GM18873 (cell line): ENCODE data around the gene MGAT5.

Experiments
- ATAC-seq: cut with Tn5 transposase; IDR thresholded peaks from one replicate; pipeline ENCODE4 v1.9.1; 2021; ENCODE audit warnings: mild to moderate bottlenecking, moderate library complexity, moderate number of reproducible peaks; ENCODE audit not compliant: unreplicated experiment, low FRiP score

MGAT5 gene

DNA sequence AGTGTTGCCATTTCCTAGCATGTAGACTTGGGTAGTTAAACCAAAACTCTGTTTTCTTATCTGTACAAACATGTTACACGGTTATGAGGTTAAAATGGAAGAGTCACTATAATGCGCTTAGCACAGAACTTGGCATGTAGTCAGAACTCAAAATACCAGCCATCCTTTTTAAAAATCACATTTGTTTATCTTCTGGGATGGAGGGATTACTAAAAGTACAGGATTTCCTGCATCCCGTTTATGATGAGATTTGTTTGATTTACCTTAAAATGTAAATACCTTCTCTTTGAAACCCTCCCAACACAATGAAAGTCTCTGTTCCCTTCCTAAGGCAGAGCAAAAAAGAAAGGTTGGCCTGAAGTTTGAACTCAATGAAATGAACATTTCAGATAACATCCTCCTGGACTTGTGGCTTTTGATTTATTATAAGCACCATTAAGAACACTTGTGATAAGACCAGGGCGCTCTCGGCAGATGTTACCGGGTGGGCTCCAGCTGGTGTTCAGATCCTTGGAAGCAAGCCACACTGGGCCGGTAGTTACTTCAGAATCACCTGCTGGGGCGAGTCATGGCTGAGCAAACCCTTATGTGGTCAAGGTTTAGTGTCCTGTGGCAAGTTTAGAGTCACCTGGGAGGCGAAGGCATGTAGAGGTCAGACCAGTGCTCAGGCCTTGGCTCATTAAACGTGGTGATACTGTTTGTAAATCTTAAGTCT, 105.7 kb downstream of the MGAT5 start:
- no peak for ATAC-seq

DNA sequence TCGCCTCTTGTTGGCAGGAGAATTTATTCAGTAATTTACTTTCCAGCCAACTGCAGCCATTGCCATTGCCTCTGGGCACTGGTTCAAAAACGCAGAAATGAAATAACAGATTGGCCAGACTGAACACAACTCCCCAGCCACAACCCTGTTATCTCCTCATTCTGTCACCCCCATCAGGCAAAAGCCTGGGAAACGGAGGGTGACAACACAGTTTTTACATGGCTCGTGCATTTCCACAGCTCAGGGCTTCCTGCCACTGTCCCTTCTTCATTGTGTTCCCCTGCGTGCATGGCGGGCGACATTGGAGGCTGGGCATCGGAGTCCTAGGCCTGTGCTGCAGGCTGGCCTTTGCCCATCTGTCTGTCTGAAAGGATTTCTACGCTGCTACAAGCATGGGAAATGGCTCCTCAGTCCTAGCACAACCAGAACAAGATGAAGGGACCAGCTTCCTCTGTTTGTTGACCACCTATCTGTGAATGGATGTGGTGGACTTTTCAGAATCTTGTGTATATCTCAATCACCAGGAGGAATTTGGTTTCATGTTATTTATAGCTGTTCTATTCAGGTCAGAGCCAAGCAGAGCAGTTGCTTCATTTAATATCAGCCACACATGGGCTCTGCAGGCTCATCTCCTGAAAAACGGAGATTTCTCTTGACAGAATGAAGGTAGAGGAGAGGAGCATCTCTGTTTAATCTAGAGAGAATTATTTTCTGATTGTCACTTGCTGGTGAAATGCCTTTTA, 107.0 kb downstream of the MGAT5 start:
- no peak for ATAC-seq

GRCh38 chr2:134361648-134362047, 107.8 kb downstream of the MGAT5 start:
- no peak for ATAC-seq

GRCh38 chr2:134362152-134362668, 108.3 kb downstream of the MGAT5 start:
- ATAC-seq: no peak

- no peak for ATAC-seq
These were observed 108.9 kb downstream of the MGAT5 start for GRCh38 chr2:134362740-134363139.

DNA sequence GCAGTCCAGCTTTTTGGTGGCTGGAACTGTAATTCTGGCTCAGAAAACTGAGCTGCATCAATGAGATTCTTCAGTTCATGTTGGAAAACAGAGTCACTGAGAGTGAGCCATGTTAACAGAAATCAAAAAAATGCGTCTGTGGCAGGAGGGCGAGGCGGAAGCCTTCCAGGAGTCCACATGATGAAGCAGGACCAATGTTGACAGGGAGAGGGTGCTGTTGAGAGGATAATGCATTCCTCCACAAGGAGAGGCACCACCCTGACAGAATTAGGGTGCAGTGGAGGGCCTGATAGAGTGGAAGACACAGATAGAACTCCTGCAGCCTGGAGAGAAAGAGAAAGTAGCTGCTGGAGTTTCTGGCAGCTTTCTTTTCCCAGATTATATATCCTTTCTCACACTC, 111.5 kb downstream of the MGAT5 start:
- no peak for ATAC-seq

DNA sequence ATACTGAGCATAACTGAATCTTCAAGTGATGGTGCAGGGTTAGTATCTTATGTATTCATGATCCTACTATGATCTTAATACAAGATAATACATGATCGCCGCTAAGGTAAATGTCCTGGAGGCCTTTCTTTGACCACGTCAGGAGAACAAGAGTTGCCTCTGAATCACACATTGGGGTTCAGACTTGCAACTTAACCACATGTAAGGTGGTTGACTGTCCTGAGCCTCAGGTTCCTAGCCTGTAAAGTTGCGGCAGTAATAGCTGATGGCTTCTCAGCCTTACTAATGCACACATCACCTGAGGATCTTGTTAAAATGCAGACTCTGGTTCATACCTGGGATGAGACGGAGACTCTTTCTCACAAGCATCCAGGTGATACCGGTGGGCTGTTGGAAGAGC, 112.5 kb downstream of the MGAT5 start:
- ATAC-seq: no peak

GRCh38 chr2:134367213-134367612, 113.3 kb downstream of the MGAT5 start:
- no peak for ATAC-seq

GRCh38 chr2:134368009-134368817, 114.3 kb downstream of the MGAT5 start:
- no peak for ATAC-seq

DNA sequence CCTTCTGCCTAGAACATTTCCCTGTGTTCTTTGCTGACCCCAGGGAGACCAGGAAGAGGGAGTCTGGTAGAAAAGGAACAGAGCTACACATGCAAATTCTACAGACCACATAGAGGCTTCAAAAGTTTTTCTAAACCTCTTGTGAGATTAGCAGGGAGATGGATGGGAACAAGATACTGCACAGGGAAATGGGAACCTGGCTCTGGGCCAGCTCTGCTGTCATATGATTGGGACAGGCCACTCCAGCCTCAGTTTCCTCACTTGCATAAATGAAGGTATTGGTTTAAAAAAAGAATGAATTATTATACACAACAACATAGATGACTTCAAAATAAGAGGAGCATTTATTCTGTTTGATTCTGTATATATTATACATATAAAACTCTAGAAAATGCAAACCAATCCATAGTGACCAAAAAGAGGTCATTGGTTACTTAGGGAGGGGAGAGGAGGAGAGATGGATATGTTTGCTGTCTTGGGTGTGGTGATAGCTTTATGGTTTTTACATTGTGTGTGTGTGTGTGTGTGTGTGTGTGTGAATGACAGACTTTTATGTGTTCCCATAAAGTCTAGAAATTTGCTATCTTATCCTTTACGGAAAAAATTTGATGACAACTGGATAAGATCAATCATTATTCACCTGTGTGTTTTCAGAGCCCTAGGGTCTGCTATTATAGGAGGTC, 115.5 kb downstream of the MGAT5 start:
- no peak for ATAC-seq

DNA sequence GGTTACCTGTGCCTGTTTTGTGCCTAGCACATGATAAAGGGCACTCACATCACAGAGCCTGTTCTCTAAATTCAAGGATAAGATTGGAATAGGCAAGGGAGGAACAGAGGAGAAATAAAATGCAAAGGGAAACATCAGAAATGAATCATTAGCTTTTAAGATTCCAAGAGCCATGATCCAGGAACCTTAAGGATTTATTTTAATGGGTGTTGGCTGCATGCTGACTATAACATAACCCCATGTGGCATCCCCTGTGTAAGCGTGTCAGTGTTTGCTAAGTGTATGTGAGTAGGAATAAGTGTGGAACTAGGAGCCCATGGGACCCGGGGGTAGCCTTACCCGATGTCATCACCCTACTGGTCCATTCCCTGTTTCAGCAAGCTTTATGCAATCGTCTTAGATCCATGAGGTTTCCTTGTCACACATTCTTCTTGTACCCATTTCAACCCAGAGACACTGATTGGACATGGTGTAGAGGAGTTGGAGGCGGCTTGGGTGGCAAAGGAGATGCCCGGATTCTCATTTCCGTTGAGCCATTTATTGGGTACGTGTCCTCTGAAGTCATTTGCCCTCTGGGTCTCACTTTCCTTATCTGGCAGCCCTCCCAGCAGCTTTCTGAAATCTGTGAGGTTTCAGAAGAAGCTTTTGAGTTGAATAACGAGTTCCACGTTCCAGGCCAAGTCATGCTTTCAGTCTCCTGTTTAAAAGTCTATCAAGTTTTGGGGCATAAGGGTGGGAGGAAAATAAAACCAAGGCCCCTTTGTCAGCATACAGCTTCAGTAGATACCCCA, 117.0 kb downstream of the MGAT5 start:
- no peak for ATAC-seq

DNA sequence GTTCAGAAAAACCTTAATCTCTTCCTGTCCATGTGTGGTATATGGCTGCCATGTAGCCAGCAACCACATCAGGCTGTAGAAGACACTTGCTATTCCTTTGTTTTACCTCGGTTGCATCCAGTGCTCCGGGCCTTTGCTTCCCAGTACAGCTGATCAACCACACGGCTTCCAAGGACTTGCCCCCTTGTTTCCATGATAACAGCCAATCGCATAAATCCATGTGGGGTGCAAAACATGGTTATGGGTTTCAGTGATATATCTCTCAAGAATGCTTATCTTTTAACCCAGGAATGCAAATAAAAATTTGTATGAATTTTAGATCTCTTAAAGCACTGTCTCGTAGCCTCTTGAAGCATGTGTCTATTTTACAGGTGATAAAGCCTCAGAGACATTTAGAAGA, 118.3 kb downstream of the MGAT5 start:
- ATAC-seq: no peak

- ATAC-seq: no peak
These were observed 118.8 kb downstream of the MGAT5 start for GRCh38 chr2:134372611-134373131.

- ATAC-seq: no peak
These were observed 122.1 kb downstream of the MGAT5 start for GRCh38 chr2:134375935-134376334.

- ATAC-seq: no peak
These were observed 123.9 kb downstream of the MGAT5 start for GRCh38 chr2:134377730-134378129.

DNA sequence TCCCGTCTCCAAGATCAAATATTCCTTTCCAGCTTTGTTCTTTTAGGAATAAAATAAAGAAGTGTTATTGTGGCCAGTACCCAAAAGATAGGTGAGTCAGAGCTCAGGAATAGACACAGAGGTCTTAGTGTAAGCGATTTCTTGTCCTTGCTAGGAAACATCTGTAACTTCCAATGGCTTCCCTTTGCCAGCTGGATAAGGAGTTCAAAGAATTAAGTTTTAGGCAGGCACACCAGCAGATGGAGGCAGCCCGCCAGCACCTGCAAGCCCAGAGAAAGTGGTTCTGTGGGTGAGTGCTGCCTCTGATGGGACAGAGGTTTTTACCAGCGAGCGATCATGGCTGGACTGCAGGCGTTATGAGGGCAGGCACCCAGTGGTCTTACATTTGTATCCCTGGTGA, 125.4 kb downstream of the MGAT5 start:
- ATAC-seq: no peak

- ATAC-seq: no peak
These were observed 125.8 kb downstream of the MGAT5 start for GRCh38 chr2:134379722-134380121.

DNA sequence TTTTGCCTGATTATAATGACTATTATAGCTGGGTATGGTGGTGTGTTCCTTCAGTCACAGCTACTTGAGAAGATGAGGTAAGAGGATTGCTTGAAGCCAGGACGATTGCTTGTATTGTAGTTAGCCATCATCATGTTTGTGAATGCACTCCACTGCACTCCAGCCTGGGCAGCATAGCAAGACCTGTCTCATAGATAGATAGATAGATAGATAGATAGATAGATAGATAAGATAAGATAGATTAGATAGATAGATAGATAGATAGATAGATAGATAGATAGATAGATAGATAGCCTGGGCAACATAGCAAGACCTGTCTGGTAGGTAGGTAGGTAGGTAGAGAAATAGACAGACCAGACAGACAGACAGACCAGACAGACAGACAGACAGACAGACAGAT, 127.3 kb downstream of the MGAT5 start:
- no peak for ATAC-seq

DNA sequence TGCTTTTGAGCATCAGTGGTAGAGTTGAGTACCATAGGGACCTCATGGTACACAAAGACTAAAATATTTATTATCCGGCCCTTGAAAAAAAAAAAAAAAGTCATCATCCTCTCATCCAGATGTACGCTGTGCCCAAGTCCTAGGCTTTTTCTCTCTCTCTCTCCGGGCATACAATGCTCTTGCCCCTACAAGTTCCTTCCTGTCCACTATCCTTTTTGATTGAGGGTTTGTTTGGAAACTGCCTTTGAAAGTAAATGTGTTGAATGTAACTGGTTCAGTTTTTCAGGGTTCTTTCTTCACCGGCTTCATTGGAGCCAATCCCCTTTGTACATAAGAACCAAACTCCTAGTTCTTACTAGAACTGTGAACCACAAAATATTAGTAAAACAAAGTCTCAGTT, 130.3 kb downstream of the MGAT5 start:
- ATAC-seq: no peak

DNA sequence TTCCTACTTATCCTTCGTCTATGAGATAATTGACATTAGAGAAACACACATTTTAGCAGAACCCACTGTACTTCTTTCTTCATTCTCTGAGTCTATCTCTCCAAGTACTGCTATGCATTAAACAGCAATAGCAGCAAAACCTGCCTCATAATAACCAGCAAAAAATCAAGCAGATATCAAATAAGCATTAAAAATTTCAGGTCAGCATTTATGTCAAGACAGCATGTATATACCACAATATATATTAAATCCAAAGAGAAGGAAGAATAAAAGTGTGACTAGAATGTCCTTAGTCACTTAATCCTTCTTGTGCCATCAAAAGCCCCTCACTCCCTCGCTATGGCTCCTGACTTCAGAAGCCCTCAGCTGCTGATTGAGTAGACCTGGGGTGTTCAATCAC, 131.3 kb downstream of the MGAT5 start:
- ATAC-seq: no peak
